Superior temporal gyrus (tissue), 1 donor: Measurements from ENCODE around the gene CLBA1.

ENCODE experiments used
- DNase-seq: peaks from one replicate; pipeline ENCODE4 v3.0.0-alpha.2; 2016; ENCODE audit errors: extremely low spot score

CLBA1 gene

DNA sequence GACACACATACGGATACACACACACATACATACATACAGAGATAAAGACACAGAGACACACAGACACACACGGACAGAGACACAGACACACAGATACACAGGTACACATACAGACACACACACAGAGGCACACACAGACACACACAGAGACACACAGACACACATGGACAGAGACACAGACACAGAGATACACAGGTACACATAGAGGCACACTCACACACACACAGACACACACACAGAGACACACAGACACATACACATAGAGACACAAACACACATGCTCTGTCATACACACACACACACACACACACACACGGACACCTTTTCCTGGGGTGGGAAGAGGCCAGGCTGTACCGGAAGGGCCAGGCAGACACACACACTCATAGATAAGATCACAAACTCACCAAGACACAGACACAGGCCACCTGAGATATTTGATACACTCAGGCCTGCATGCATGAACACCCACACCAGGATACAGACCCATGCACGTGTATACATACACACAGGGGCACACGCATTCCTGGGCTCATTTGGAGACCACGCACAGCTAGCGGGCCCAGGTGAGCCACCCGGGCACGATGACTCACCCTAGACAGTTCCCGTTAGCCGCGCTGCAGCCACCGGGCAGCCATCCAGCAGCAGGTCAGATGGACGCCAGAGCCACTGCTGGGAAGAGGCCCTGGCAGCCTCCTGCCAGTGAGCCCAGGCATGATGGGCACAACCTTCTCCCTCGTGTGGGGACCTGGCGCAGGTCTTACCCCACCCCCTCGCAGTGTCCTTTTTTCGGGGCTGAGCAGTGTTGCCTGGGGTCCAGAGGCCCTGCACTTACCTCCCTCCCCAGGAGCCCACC, 5.6 kb upstream of the CLBA1 start:
- no peak for DNase-seq

DNA sequence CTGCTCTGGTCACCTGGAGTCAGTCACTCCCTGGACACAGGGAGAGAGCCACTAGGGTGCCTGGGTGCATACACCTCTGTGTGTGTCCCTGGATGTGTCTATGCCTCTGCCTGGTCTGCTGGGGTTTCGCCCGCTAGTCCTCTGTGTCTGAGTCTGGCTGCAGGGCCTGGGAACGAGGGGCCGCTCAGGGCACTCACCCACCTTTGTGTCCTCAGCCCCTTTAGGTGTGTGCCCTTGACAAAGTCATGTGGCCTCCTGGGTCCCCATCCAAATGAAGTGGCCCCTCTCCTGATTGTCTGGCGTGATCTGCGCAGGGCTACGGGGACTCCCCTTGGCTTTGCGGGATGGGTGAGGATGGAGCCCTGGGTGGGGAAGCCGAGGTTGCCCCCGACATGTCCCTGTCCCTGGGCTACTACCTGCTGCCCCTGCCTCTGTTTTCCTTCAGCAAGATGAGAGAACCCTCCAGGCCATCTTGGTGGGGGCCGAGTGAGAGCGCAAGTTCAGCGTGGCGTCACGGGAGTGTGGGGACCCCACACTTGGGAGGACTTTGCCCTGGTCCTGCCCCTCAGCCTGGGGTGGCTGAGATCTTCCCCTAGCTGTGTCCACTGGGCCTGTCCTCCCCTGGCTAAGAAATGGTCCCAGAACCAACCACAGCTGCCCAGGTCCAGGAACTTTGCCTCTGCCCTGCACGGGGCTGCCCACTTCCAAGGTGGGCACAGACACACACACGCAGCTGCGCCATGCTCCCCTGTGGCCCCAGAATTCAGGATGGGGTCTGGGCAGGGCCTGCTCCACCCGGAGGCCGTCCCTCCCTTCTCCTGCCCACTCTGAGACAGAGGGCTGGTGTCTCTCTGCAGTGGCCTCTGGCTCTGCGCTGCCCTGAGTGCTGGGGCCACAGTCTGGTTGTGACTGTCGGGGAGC, 4.7 kb upstream of the CLBA1 start:
- DNase-seq, result no peak

DNA sequence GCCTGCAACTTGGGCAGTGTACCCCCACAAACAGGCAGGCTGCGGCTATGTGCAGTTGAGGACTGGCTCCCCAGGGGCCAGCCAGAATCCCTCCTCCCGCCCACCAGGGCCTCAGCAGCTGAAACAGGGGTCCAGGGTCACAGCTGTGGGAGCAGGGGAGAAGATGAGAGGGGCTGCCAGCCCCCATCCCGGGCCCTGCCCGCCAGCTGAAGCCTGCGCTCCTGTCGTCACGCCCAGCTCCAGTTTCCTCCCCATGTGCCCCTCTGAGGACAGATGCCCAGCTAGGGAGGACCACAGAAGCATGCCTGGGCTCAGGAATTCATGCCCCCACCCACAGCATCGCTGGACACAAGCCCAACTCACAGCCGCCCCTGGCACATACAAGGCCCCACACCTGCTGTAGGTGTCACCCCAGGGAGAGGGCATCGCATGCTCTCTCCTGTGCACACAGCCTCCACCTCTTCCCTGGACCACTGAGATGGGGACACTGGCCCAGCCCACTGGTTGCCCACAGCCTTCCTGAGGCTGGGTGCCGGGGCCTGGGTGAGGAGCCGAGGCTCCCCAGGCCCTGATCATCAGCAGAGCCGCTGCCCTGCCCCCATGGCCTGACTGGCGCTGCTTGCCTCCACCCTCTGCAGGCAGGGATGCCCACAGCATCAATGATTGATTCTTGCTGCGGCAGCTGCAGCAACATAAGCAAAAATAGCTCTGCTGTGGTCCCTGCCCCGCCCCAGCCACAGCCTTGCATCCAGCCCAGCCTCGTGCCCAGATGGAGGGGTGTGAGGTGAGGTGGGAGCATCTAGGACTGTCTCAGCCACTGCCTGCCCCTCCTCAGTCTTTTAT, 3.7 kb upstream of the CLBA1 start:
- DNase-seq, result no peak

DNA sequence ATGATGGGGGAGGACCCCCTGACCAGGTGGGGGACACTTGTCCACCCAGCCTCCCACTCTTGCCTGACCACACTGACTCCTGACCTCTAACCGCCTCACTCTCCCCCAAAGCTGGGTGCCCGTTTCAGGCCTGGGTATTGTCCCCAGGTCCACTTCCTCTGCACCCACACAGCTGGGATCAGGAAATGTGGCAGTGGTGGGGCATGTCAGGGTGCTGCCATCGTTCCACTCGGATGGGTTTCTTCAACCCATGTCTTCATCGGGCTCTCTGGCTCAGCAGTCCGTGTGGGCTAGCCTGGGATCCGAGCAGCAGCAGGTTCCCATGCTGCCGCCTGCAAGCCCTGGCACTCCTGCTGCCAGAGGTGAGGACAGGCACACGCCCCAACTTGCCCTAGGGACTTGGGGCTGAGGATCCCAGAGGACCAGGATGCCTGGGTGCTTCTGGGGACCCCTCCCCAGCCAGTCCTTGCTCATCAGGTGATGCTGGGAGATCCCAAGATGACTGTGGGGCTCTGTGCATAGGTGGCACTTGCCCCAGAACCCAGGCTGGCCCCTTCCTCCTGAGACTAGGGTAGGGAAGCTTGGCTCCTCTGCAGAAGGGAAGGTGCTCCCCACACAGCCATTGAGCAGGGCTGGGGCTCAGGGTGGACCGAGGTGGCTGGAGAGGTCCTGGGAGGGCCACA, 2.9 kb upstream of the CLBA1 start:
- DNase-seq, result no peak

DNA sequence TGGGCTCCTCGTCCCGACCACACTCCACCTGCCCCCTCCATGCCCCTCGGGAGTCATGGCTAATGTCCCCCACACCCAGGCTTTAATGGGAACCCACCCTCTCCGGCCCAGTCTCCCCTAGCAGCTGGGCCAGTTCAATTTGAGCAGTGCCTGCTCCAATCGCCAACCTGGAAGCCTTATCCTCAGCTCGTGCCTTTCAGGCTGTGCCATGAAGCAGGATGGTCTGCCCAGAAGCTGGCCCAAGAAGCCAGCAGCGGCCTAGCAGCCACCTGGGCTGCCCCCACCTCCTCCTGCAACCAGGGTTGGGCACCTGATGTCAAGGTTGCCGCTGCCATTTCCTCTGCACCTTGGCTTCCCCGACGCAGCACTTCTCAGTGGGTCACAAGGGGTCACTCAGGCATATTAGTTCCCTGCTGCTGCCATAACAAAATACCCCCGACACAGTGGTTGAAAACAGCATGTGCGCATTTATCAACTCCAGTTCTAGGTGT, 2.3 kb upstream of the CLBA1 start:
- DNase-seq, result no peak

DNA sequence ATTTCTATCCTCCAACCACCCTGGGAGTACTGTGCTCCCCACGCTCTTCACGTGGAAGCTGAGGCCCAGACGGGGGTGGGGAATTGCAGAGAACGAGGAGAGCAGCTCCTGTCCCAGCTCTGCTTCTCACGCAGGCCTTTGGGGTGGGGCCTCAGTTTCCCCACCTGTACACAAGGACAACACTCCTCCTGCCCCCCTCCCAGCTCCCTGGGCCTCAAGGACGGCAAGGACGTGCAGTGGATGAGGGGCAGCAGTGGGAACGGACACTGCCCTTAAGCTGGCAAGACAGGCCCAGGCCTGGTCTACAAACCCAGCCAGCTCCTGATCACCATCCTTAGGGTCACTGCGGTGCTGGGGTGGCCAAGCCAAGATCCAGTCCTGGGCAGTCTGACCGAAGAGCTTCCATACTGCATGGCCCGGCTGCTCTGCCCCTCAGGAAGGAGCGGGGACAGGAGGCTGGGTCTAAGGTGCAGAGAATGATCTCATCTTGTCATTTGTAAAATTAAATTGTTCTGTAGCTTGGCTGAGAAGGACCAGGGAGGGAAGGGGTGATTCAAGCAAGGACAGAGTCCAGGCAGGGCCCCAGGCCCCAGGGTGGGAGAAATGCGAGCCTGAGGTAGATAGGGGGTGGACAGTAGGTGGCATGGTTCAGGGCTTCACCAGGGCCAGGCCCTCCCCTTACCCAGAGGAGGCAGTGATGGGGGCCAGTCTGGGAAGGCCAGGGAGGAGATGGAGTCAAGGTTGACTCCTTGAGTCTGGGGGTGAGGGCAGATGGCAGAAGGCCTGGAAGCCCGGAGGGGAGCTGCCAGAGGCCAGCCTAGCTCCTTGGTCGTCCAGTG, 1.3 kb upstream of the CLBA1 start:
- DNase-seq, result no peak

DNA sequence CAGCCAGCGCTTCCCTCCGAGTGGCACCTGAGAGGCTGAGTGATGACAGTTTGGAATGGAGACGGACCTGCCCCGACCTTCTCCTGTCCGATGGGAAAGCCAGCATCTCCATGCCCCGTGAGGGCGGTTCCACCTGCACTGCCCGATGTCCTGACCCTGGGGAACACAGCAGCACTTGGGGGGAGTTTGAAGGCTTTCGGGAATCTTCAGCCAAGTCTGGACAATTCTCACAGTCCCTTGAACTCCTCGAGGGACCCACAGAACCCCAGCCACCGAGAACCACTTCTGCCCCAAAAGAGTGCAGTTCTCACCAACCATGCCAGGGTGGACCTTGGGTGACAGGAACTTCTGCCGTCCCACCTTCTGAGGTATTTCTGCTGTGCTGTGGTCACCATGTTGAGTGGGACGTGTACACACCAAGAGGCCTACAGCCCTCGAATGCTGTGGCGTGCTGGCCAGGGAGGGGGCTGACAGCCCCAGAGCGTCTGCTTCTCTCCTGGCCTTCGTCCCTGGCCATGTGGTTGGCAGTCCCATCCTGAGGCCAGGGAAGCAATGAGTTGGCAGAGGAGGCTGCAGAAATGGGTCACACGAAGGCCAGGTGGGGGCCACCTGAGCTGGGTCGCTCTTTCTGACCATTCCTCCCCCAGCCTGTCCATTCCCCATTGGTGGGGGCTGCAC, 1.0 kb downstream of the CLBA1 start:
- DNase-seq, result no peak

DNA sequence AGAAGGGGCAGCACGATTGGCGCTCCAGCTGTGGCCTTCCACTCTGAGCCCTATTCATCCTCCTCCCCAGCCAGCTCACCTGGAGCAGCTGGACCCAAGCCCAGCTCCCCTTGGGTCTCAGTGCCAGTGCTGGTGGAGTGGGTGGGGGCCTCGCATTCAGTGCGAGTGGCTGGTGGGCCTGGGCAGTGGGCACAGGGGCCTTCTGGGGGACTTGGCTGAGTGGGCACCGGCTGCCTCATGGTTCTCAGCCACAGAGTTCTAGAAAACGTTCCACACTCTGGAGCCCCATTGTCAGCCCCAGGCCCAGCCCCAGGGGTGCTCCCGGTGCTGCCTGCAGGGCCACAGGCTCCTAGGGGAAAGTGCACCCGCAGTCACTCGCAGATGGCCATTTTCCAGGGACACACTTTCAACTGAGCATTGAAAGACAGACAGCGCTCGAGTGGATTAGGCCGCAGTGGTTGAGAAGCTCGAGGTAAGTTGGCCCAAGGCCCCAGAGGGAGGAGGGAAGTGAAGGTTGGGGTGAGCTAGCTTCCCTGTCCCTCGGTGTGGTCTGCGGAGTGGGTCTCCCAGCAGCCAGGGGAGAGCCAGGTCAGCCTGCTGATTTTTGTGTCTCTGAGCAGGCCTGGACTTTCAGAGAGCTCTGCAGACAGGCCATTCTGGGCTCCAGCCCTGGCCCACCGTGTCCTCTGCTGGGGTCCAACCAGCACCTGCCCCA, 3.8 kb downstream of the CLBA1 start:
- no peak for DNase-seq

DNA sequence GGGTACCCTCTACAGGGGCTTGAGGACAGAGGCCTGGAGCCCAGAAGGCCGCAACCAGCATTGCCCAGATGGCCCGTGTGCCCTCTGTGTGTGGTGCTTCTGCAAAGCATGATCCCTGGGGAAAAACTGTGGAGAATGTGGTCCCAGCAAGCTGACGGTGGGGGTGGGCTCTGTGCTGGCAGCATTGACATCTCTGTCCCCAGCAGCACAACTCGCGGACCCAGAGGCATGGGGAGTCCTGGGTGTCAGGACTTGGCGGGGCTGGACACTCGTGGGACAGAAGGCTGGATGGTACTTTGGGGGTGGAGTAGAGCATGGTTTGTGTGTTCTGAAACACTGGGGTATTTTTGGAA, 4.3 kb downstream of the CLBA1 start:
- DNase-seq, result no peak

DNA sequence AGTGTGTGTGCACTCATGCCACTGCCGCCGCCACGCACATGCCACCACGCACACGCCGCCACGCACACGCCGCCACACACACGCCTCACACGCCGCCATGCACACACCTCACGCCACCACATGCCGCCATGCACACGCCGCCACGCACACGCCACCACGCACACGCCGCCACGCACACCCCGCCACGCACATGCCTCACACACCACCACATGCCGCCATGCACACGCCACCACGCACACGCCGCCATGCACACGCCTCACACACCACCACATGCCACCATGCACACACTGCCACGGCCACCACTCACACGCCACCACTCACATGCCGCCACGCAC, 6.3 kb downstream of the CLBA1 start:
- DNase-seq, result no peak

DNA sequence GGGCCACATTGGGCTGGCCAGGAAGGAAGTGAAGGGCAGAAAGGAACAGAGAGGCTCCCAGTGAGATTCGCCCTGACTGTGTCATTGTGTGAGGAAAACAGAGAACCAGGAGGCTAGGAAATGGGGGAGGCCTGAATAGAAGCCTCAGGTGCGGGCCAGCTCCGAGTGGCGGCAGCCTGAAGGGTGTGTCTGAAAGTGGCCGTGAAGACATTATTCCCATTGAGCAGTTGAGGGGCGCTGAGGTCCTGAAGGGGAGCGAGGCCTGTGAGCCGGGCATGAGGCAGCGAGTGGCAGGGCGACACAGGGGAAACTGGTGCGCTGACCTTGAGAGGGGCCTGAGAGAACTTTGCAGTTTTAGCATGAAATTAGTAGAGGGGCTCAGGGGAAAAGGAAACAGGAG, 6.9 kb downstream of the CLBA1 start:
- DNase-seq, result no peak

DNA sequence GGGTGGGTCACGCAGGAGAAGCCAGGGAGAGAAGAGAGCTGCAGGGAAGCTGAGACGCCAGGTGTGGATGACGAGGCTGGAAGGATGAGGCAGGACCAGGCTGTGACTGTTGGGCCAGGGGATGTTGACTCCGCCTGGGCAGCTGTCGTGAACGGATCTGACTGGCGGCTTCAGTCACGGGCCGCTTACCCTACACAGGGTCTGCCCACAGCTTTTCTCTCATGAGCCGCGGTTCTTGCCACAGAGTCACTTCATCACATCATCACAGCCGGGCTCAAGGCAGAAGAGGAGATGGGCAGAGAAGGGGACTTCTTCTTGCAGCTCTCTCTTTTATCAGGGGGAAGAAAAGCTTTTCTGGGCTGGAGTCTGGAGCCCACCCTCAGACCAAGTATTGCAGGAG, 7.7 kb downstream of the CLBA1 start:
- no peak for DNase-seq

DNA sequence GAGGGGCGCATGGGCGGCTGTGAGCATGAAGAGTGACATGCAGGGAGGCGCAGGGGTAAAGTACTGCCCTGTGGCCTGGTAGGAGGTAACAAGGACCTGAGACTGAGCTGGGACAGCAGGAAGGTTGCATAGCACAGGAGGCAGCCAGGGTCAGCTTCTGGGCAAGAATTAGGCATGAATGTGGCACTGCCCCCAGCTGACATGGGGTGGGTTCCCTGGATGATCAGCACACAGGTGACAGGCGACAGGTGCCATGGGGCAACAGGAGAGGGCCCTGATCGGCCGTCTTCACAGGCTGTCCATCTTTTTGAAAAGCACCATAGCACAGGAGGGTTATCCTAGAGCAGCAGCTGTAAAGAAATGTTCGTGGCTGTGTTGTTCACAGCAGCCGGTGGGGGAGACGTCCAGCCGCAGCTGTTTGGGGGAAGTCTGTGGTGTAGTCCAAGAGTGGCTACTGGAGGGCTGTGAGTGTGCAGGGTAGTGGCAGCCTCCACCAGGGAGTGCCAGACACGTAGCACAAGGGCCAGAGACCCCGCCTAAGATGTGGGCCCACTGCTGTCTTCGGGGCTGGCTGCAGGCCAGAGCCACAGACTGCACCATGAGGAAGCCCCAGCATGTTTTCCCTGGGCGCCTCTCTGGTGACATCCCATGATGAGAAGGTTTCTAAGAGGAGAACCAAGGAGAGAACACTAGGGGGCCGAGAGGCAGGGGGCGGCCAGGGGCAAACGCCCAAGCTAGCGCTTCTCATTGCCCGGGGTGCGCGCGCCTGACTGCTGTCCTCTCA, 8.4 kb downstream of the CLBA1 start:
- no peak for DNase-seq

DNA sequence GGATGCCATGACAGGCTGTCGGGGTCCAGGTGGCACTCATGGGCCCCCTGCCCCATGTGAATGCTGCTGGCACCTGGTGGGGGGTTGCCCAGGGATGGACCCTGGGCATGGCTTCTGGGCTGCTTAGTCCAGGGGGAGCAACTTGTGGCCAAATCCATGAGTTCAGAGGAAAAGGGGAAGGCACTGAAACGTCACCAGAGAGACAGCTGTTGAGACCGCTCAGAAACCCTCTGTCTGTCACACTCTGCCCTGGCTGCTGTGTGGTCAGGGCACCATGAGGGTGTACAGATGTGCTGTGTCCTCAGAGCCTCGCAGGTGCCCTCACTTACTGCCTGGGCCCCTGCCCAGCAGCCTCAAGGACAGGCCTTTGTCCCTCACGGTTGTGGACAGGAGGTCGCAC, 9.4 kb downstream of the CLBA1 start:
- no peak for DNase-seq

DNA sequence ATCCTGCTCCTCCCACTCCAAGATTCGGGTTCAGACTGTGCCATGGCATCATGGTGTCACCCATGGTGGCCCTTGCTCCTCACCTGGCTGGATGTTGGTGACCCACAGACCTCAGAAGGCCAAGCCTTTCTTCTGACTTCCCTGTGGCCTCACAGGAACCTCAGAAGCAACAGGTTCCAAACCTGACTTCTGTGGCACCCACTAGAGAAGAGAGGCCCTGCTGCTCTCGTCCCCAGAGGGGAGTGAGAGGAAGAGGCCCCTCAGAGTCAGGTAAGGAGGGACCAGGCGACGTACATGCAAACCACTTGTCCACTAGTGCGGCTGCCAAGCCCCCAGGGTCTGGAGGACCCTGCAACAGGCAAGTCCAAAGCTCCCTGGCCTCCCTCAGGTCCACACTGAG, 10.4 kb downstream of the CLBA1 start:
- DNase-seq, result no peak

DNA sequence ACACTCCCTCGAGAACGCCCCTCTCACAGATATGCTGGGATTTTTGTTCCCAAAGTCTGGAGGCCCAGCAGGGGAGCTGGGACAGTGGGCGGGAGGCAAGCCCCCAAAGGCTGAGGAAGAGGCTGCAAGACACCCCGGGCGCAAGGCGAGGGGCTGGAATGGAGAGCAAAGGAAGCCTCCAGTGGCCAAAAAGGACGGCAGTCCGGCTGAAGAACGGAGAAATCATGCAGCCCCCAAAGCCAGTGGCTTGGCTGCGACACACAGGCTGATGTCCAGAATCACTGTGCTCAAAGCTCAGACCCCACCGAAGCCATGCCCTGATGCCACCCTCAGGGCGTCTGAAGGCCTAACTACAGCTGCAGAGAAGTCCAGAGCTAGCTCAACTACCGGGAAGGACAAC, 10.9 kb downstream of the CLBA1 start:
- no peak for DNase-seq

DNA sequence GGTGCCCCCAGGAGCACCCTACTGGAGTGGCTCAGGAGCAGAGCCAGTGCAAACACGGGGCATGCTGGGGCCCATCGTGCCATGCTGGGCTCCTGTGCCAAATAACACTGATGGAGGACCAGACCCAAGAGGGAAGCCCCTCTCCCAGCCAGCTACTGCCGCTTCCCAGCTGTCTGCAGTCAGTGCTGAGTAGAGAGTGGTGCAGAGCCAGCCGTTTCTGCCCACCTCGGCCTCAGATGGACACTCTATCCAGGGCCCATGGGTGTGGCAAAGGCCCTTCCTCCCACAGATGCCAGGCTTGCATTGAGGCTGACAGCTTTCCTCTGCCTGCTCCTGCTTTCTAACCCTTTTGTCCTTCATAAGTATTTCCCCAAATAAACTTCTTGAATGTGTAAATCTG, 13.2 kb downstream of the CLBA1 start:
- no peak for DNase-seq

DNA sequence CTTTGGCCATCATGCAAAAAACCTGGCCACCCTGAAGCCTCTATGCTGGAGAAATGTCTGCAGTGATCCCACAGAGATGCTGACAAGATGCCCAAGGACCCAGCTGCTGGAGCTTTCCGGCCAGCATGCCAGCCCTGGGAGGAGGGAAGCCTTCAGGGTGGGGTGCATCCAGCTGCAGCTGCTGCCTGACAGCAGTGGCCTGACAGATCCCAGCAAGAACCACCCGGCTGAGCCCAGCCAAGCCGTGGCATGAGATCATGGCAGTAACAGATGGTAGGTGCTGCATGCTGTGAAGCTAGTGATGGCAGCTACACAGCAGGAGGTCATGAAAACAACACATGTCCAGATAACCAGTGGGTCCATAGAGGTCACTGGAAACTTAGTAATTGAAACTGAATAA, 13.8 kb downstream of the CLBA1 start:
- DNase-seq, result no peak
